OCI-LY3 (cell line): Measurements from ENCODE around the gene TLR6.

Experiments
- H2AFZ ChIP-seq: fragments of 200-600, 300-600 bp; shearing (Covaris generic); 2 replicates; pipeline ENCODE4 v1.6.0; 2014; ENCODE audit warnings: antibody characterized with exemption, low read depth, low read length
- H3K27ac ChIP-seq: fragments of 200-600, 300-600 bp; sonication (generic); 2 replicates; pipeline ENCODE4 v1.5.1; 2014; ENCODE audit warnings: mild to moderate bottlenecking, low read length, moderate library complexity, mixed read lengths
- H3K27me3 ChIP-seq: fragments of 200-600, 300-600 bp; sonication (generic); 2 replicates; pipeline ENCODE4 v1.6.1; 2014; ENCODE audit warnings: low read depth, low read length, mixed read lengths
- H3K36me3 ChIP-seq: fragments of 200-600, 300-600 bp; sonication (generic); replicated peaks from 2 replicates; pipeline ENCODE3; 2014; ENCODE audit warnings: low read depth, low read length, mixed read lengths
- H3K4me1 ChIP-seq: fragments of 300-600, 200-600 bp; sonication (generic); 2 replicates; pipeline ENCODE4 v1.6.1; 2014; ENCODE audit warnings: low read length, mixed read lengths
- H3K4me2 ChIP-seq: fragments of 200-600, 300-600 bp; sonication (generic); 2 replicates; pipeline ENCODE4 v1.6.1; 2014; ENCODE audit warnings: low read length, mixed read lengths
- H3K4me3 ChIP-seq: fragments of 300-600, 200-600 bp; sonication (generic); 2 replicates; pipeline ENCODE4 v1.5.1; 2014; ENCODE audit warnings: antibody characterized with exemption, mild to moderate bottlenecking, low read length, moderate library complexity
- H3K79me2 ChIP-seq: fragments of 300-600, 200-600 bp; shearing (Covaris generic); 2 replicates; pipeline ENCODE4 v1.6.1; 2014; ENCODE audit warnings: mild to moderate bottlenecking, low read length, mixed read lengths
- H3K9ac ChIP-seq: fragments of 300-600, 200-600 bp; shearing (Covaris generic); 2 replicates; pipeline ENCODE4 v1.6.0; 2014; ENCODE audit warnings: mild to moderate bottlenecking, low read length, moderate library complexity
- H3K9me3 ChIP-seq: fragments of 200-600, 300-600 bp; shearing (Covaris generic); 2 replicates; pipeline ENCODE4 v1.6.1; 2014; ENCODE audit warnings: low read length, mixed read lengths; ENCODE audit not compliant: insufficient read depth
- H4K20me1 ChIP-seq: fragments of 200-600, 300-600 bp; sonication (generic); 2 replicates; pipeline ENCODE4 v1.6.1; 2016; ENCODE audit warnings: low read length, mixed read lengths; ENCODE audit not compliant: insufficient read depth
- EZH2phosphoT487 ChIP-seq: fragments of 200-600 bp; shearing (Covaris generic); IDR thresholded peaks from 2 replicates; pipeline ENCODE4 v1.6.1; 2018; ENCODE audit warnings: antibody characterized with exemption, mixed run types, low read depth
- TF ChIP-seq, protein P1 (sequence below): fragments of 200-600, 300-600 bp; sonication (generic); IDR thresholded peaks from 2 replicates; pipeline ENCODE4 v1.5.1; 2014; ENCODE audit warnings: antibody characterized with exemption, low read length, low read depth

Gene TLR6

DNA sequence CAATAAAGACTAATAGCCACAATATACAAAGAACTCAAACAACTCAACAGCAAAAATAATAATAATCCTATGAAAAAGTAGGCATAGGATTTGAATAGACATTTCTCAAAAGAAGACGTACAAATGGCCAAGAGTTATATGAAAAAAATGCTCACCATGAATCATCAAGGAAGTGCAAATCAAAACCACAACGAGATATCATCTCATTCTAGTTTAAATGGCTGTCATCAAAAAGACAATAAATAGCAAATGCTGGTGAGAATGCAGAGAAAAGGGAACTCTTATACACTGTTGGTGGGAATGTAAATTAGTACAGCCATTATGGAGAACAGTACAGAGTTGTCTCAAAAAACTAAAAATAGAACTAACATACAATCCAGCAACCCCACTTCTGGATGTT is 18.8 kb downstream of the TLR6 start:
- Histone ChIP-seq H3K27ac (no peak overlapping the region), H3K4me1 (peaks cover 5% of the 10 kb centered on the region; the same call in 1 of the 2 replicates), H3K27me3 (no peaks in the 10 kb centered on the region), H3K79me2 (peaks cover 12% of the 10 kb centered on the region), H3K4me3 (no peak overlapping the region), H3K36me3 (peaks cover 32% of the 10 kb centered on the region), H4K20me1 (no peaks in the 10 kb centered on the region), H3K9me3 (peaks cover 21% of the 10 kb centered on the region; the same call in 1 of the 2 replicates), H3K9ac (no peak overlapping the region), H3K4me2 (no peak overlapping the region), H2AFZ (no peak overlapping the region)
- TF ChIP-seq EZH2phosphoT487 = no peak

DNA sequence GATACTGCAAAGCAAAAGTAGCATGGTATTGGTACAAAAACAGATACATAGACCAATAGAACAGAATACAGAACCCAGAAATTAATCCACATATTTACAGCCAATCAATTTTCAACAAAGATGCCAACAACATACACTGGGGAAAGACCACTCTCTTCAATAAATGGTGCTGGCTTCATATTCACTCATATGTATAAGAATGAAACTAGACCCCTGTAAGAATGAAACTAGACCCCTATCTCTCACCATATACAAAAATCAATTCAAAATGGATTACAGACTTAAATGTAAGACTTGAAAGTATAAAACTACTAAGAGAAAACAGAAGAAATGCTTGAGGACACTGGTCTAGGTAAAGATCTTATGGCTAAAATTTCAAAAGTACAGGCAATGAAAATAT is 19.3 kb downstream of the TLR6 start:
- no peaks in the 10 kb centered on the region for H3K27me3 ChIP-seq
- no peak overlapping the region for H3K27ac ChIP-seq
- H3K79me2 ChIP-seq = peaks cover 17% of the 10 kb centered on the region
- H2AFZ ChIP-seq = no peak overlapping the region
- H3K4me3 ChIP-seq = no peak overlapping the region
- TF ChIP-seq, protein P1, sequence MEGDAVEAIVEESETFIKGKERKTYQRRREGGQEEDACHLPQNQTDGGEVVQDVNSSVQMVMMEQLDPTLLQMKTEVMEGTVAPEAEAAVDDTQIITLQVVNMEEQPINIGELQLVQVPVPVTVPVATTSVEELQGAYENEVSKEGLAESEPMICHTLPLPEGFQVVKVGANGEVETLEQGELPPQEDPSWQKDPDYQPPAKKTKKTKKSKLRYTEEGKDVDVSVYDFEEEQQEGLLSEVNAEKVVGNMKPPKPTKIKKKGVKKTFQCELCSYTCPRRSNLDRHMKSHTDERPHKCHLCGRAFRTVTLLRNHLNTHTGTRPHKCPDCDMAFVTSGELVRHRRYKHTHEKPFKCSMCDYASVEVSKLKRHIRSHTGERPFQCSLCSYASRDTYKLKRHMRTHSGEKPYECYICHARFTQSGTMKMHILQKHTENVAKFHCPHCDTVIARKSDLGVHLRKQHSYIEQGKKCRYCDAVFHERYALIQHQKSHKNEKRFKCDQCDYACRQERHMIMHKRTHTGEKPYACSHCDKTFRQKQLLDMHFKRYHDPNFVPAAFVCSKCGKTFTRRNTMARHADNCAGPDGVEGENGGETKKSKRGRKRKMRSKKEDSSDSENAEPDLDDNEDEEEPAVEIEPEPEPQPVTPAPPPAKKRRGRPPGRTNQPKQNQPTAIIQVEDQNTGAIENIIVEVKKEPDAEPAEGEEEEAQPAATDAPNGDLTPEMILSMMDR = no peak
- TF ChIP-seq EZH2phosphoT487 = no peak
- peaks cover 5% of the 10 kb centered on the region; the same call in 1 of the 2 replicates for H3K4me1 ChIP-seq
- no peak overlapping the region for H3K9ac ChIP-seq
- no peaks in the 10 kb centered on the region for H4K20me1 ChIP-seq
- H3K36me3 ChIP-seq = peaks cover 29% of the 10 kb centered on the region
- no peak overlapping the region for H3K4me2 ChIP-seq
- peaks cover 21% of the 10 kb centered on the region; the same call in 1 of the 2 replicates for H3K9me3 ChIP-seq

DNA sequence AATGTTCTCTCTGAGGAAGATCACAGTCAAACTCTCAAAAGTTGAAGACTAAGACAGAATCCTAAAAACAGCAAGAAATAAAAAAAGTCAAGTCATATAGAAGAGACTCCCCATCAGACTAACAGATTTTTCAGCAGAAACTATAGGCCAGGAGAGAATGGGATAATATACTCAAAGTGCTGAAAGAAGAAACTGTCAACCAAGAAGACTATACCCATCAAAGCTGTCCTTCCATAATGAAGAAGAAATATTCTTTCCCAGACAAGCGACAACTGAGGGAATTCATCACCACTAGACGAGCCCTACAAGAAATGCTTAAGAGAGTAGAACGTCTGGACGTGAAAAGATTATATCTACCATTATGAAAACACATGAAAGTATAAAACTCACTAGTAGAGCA is 22.0 kb downstream of the TLR6 start:
- Histone ChIP-seq H2AFZ (no peak overlapping the region), H3K4me1 (peaks cover 5% of the 10 kb centered on the region; the same call in 1 of the 2 replicates), H3K9ac (no peak overlapping the region), H3K9me3 (peaks cover 21% of the 10 kb centered on the region; the same call in 1 of the 2 replicates), H3K27me3 (no peaks in the 10 kb centered on the region), H3K27ac (no peak overlapping the region), H3K36me3 (peaks cover 26% of the 10 kb centered on the region), H4K20me1 (no peaks in the 10 kb centered on the region), H3K4me3 (no peak overlapping the region), H3K79me2 (peaks cover 24% of the 10 kb centered on the region), H3K4me2 (no peak overlapping the region)
- TF ChIP-seq EZH2phosphoT487 = no peak
- TF ChIP-seq, protein P1 = no peak

DNA sequence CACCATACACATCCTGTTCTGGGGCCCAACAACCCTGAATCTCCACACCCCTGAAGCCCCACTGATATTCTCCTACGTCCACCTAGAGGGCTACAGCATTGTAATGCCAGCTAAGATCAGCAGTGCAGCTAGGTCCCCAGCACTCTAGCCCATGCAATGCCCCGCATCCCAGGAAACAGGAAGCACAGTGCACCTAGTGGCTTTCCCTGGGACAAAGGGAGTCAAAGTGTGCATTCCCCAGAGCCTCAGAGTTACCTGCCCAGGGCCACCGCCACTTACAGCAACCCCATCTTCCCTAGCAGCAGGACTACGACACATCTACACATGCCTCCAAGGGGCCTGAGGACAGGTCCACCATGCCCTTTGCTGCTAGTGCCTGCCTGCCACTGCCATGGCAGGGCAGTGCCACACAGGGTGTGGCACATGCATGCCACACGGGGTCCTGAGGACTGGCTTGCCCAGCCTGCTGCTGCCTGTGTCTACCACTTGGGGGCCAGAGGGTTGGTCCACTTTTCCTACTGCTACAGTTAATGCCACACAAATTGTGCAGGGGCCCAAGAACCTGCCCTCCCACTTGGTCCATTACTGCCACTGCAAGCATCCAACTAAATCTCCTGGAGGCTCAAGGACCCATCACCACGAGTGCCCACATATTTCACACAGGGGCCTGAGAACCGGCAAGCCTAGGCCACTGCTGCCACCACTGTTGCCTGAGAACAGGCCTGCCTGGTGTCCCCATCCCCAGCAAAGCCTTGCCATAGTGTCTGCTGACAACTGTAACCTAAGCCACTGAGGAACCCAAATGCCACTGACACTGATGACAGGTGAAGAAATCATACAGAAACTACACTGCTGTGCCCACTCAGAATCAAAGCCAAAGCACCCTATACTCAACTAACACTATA is 23.7 kb downstream of the TLR6 start:
- peaks cover 21% of the 10 kb centered on the region; the same call in 1 of the 2 replicates for H3K9me3 ChIP-seq
- peaks cover 37% of the 10 kb centered on the region for H3K36me3 ChIP-seq
- H3K9ac ChIP-seq = no peak overlapping the region
- H4K20me1 ChIP-seq = no peaks in the 10 kb centered on the region
- TF ChIP-seq, protein P1 = no peak
- TF ChIP-seq EZH2phosphoT487 = no peak
- no peak overlapping the region for H3K27ac ChIP-seq
- H3K4me3 ChIP-seq = no peak overlapping the region
- H3K27me3 ChIP-seq = no peaks in the 10 kb centered on the region
- peaks cover 24% of the 10 kb centered on the region for H3K79me2 ChIP-seq
- H2AFZ ChIP-seq = no peak overlapping the region
- H3K4me1 ChIP-seq = peaks cover 5% of the 10 kb centered on the region; the same call in 1 of the 2 replicates
- no peak overlapping the region for H3K4me2 ChIP-seq
